ENCODE measurements around the gene ADGRD1.

DNA sequence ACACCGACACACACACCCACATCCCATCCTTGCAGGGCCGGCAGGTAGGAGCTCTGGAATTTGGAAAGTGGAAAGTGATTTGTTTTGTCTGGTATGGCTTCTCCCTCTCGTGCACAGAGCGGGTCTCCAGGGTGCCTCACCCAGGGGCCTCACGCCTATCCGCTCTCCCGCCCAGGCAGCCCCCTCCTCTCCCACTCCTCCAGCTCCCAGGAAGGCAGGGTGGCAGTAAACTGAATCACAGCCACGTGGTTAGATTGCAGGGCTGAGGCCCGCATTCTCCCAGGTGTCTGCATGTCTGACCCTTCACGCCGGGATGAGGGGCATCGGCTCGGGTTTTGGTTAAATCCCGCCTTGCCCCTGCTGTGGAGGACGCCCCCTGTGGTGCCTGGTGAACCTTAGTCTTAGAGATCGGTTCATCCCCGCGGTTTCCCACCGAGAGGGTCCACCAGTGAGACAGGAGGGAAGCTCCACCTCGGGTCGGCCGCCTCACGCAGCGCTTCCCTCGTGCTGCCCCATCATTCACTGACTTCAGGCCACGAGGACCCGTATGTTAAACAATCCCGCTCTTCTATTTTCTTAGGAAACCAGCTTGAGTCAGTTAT is 64.4 kb downstream of the ADGRD1 start:
- TF ChIP-seq POLR2A (IDR thresholded peaks at IDR 0.05) = no peak
- TF ChIP-seq, protein P1, sequence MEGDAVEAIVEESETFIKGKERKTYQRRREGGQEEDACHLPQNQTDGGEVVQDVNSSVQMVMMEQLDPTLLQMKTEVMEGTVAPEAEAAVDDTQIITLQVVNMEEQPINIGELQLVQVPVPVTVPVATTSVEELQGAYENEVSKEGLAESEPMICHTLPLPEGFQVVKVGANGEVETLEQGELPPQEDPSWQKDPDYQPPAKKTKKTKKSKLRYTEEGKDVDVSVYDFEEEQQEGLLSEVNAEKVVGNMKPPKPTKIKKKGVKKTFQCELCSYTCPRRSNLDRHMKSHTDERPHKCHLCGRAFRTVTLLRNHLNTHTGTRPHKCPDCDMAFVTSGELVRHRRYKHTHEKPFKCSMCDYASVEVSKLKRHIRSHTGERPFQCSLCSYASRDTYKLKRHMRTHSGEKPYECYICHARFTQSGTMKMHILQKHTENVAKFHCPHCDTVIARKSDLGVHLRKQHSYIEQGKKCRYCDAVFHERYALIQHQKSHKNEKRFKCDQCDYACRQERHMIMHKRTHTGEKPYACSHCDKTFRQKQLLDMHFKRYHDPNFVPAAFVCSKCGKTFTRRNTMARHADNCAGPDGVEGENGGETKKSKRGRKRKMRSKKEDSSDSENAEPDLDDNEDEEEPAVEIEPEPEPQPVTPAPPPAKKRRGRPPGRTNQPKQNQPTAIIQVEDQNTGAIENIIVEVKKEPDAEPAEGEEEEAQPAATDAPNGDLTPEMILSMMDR (IDR thresholded peaks at IDR 0.05) = no peak
- no peak for TF ChIP-seq POLR2AphosphoS5 (IDR thresholded peaks at IDR 0.05)
